C4-2B (cell line): Measurements from ENCODE around the gene DPP6.

Source experiments
- CTCF ChIP-seq: fragments of 450-650 bp; conservative IDR thresholded peaks from 2 replicates; pipeline ENCODE4 v1.5.1; 2017; ENCODE audit warnings: mild to moderate bottlenecking
- ZFX ChIP-seq: fragments of 450-650 bp; IDR thresholded peaks from 2 replicates; pipeline ENCODE4 v1.6.1; 2017

GRCh38 chr7:154647625-154648024 lies 595.4 kb downstream of the DPP6 start:
- TF ChIP-seq CTCF (no peak), ZFX (no peak)
